ENCODE results near the gene KDM6A.
"Not testable (repeated sequence)": the region's sequence is repeated elsewhere in the genome, so short reads cannot be mapped to it uniquely, and the experiment has no call there.

Gene KDM6A

DNA sequence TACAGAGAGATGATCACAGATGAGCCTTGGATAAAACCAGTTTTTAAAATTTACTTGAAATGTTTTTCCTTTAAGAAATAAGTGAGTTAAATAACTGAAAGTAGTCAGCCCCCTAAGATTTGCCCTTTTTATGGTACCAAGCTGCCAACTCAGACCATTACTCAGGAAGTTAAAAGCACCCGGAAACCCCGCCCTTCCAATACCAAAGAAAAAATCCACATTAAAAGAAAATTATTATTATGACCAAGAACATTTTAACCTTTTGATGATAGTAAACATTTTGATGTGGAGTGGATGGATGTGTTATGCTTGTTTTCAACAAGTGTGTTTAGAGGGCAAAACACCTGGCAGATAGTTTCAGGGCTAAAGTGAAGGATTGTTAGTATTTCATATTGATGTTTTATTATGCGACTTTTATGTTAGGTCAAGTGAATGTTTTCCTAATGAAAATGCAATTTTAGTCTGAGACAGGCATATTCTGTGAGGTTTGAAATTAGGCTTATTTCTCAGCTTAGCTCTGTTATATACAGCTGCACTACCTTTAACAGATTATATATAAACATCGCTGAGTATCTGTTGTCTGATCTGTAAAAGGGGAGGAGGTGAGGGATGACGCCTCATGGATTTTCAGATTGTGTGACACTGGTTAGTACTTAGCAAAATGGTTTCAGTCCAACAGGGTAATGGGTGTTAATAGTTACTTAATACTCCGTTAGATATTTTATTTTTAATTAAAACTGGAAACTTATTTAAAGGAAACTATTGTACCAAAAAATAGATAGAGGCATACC, 89.0 kb downstream of the KDM6A start:
- no peak for DNase-seq (ENCODE audit: low read depth in 2 of 2)

- DNase-seq (ENCODE audit: low read depth in 2 of 2) = no peak
Observed at GRCh38 chrX:44962944-44963343, 90.0 kb downstream of the KDM6A start.

DNA sequence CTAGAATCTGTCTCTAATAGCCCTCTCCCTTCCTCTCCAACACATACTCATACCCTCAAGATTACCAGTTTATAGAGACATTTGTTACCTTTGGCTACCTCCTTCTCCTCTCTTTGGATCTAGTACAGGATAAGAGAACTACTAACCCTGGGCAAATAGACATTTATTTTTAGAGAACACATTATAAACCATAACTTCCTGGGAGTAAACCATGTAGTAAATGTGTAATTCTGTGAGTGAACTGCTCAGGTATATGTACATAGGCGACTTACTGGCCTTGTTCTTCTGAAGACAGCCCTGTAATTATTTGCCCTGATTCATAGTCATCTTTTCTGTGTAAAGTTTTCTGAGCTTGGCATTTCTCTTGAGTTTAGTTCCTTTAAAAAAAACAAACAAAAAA, 94.2 kb downstream of the KDM6A start:
- DNase-seq (ENCODE audit: low read depth in 2 of 2) = no peak

DNA sequence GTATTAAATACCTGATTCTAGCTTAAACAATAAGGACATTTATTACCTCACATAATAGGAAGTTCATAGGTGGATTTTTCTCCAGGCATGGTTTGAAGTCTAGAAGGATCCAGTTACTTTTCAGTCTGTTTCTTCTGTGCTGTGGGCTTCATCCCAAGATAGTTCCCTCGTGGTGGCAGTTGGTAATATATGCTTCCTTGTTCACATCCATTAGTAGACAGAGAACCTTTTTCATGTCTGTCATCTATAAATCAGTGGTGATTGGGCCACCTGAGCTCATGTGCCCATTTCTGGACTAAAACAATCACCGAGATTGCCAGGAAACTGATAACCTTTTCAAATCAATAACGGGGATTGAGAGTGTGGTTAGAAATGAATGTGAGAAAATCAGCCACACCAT, 97.7 kb downstream of the KDM6A start:
- DNase-seq (ENCODE audit: low read depth in 2 of 2) = no peak

DNA sequence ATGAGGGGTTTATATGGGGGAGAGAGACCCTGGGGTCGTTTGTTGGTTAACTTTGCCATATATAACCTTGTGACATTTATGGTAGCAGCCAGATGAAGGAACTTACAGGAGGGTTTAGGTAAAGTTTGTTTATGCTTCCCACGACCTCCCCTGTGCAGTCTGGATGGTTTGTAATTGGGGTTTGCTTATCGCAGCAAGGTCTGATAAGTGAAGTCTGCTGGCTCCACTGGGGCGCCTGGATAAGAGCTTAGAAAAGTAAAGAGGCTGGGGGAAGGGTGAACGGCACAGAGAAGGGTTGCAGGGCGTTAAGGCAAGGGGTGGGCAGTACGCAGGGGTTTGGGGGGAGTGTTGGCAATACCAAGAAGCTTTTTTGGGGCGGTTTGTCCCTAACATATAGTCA, 98.7 kb downstream of the KDM6A start:
- no peak for DNase-seq (ENCODE audit: low read depth in 2 of 2)

DNA sequence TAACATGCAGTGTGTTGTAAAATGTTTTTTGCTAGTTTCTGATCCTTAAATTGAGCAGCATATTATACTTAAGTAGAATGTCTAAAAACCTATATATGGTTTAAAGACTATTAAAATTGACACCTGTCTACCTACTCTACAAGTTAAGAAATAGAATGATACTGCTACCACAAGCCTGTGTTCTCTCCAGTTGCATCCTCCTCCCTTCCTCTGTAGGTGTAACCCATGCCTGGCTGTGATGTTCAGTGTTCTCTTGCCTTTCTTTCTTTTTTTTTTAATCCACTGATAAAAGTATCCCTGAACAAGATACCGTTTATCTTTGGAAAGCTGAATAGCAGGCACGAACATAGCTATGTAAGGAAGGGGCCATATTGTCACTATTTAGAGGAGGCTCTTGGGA, 99.1 kb downstream of the KDM6A start:
- no peak for DNase-seq (ENCODE audit: low read depth in 2 of 2)

- no peak for DNase-seq (ENCODE audit: low read depth in 2 of 2)
Observed at GRCh38 chrX:44973420-44973932, 100.5 kb downstream of the KDM6A start.

DNA sequence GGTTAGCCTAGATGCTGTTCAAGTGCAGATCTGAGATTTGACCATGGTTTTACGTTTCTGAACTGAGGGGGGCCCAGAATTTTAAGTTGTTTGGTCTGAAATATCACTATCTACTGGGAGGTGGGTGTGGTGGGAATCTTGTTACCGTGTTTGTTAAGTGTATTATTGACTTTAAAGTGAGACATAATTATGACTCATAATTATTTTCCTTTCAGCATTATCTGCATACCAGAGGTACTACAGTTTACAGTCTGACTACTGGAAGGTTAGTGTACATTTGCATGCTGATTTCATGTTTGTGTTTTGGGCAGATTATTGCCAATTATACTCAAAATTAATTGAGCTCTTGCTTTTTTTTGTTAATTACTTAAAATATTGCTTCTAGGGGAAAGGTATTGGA, 101.5 kb downstream of the KDM6A start:
- no peak for DNase-seq (ENCODE audit: low read depth in 2 of 2)

GRCh38 chrX:44975666-44976263, 102.8 kb downstream of the KDM6A start:
- DNase-seq (ENCODE audit: low read depth in 2 of 2) = no peak

DNA sequence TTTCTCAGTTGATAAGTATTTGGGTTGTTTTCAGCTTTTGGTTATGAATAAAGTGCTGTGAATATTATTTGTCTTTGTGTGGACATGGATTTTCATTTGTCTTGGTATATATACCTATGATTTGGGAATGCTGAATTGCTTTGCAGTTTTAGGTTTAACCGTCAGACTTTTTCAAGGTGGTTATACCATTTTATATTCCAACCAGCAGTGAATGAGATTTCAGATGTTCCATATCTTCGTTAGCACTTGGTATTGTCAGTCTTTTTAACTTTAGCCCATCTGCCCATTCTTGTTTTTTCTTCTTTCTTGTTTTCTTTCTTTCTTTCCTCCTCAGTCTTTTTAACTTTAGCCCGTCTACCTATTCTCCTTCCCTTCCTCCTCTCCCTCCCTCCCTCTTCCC, 106.0 kb downstream of the KDM6A start:
- DNase-seq (ENCODE audit: low read depth in 2 of 2) = no peak

DNA sequence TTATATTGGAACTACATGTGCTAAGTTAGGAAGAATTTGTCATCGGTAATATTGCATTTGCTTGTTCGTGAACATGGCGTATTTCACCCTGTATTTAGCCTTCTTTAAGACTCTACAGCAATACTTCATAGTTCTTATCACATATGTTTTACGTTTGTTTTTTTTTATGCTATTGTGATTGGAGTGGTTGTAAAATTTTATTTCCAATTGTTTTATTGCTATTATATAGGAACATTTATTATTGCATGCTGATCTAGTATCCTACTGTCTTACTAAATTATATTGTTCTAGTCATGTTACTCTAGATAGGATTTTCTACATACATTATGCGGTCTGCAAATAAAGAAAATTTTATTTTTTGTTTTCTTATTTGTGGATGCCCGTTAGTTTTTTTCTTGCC, 107.4 kb downstream of the KDM6A start:
- no peak for DNase-seq (ENCODE audit: low read depth in 2 of 2)

DNA sequence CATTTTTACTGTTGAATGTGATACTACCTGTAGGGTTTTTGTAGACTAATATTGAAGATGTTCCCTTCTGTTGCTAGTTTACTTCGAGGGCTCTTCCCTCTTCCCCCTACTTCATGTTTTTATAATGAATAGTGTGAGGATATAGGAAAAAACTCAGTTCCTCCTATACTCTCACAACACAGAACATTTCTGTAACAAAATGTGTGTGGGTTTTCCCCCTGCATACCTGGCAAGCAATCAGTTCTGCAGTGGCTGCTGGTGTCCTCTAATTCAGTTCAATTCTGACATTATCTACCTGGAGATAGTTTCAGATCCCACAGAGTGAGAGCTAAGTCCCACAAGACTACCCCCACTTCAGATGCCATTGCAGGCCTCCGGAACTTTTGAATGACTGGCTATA, 107.9 kb downstream of the KDM6A start:
- DNase-seq (ENCODE audit: low read depth in 2 of 2) = no peak

- DNase-seq (ENCODE audit: low read depth in 2 of 2) = no peak
Observed at GRCh38 chrX:44989995-44990770, 117.2 kb downstream of the KDM6A start.

DNA sequence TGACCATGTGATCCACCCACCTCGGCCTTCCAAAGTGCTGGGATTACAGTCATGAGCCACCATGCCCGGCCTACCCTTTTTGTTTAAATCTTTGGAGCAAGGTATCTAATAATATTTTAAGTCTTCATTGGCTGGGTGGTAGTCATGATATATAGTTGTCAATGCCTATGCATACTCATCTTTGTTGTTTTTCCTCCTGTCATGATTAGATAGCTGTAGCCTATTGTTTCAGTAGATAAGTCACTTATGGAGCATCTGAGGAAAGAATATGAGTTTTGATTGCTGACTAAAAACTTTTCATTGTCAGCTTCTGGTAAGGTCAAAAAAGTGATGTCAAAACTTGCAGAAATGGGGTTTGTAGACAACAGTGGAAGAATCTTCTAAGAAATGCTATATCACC, 119.8 kb downstream of the KDM6A start:
- no peak for DNase-seq (ENCODE audit: low read depth in 2 of 2)

- DNase-seq (ENCODE audit: low read depth in 2 of 2) = no peak
Observed at GRCh38 chrX:44996277-44996676, 123.3 kb downstream of the KDM6A start.

DNA sequence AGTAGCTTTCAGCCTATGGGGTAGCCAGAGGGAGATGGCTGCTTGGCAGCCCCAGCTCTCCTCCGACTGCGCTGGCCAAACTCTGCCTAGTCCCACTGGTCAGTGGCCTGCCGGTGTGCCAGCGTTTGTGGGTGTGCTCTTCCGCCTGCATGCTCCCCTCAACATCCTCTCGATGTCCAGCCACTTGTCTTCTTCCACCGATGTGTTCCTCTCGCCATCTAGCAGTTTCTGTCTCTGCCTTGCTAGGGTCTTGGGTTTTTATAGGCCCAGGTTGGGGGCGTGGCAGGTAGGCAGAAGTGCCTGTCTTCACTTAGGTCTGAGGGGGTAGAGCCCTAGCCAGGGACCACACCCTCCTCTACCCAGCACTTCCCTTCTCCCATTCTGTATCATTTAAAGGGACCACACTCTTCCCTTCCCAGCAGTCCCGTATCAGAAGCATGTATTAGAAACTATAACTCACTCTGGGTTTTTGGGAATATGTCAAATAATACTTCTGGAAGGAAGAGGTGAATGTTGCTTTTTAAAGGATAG, 124.4 kb downstream of the KDM6A start:
- no peak for DNase-seq (ENCODE audit: low read depth in 2 of 2)

- DNase-seq (ENCODE audit: low read depth in 2 of 2) = no peak
Observed at GRCh38 chrX:44997888-44998287, 124.9 kb downstream of the KDM6A start.

DNA sequence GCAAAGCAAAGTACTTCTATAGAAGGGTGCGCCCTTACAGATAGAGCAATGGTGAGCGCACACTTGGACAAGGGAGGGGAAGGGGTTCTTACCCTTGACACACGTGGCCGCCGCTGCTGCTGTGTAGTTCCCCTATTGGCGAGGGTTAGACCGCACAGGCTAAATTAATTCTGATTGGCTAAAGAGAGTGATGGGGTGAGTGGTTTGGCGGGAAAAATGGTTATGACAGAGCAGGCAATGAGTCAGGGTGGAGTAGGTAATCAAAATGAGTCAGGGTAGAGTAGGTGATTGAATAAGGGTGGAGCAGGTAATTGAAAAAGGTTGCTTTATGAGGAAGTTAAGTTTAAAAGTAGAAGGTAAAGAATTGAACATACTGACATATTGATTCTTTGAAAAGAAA, 126.2 kb downstream of the KDM6A start:
- DNase-seq (ENCODE audit: low read depth in 2 of 2) = not testable (repeated sequence)

- not testable (repeated sequence) for DNase-seq (ENCODE audit: low read depth in 2 of 2)
Observed at GRCh38 chrX:44999872-45000271, 126.9 kb downstream of the KDM6A start.

DNA sequence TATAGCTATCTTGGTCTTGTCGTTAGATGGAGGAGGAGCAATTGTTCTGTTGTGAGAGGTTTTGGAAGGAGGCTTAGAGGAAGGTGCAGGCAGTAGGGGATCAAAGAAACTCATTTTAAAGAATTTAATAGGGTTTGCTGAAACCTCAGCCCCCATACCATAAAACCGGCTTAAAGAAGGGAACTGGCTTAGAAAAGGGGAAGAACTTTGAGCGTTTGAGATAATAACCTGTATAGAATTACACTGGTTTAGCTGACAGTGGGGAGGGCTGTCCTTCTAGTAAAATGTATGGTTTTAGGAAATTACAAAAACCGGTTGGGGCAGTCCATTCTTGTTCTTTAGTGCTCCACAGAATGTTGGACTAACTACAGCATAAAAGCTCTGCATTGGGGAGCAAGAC, 128.1 kb downstream of the KDM6A start:
- no peak for DNase-seq (ENCODE audit: low read depth in 2 of 2)

GRCh38 chrX:45003085-45003484, 130.1 kb downstream of the KDM6A start:
- no peak for DNase-seq (ENCODE audit: low read depth in 2 of 2)

GRCh38 chrX:45006002-45006800, 133.2 kb downstream of the KDM6A start:
- no peak for DNase-seq (ENCODE audit: low read depth in 2 of 2)
